ENCODE data around the gene GDF7.
"Not testable (repeated sequence)": the region's sequence is repeated elsewhere in the genome, so short reads cannot be mapped to it uniquely, and the experiment has no call there.

GDF7 gene

GRCh38 chr2:20706217-20706616, 39.3 kb downstream of the GDF7 start:
- no peak for DNase-seq

- DNase-seq, result no peak
Observed at GRCh38 chr2:20706786-20707185, 39.8 kb downstream of the GDF7 start.

- no peak for DNase-seq
Observed at GRCh38 chr2:20707601-20708000, 40.7 kb downstream of the GDF7 start.

- not testable (repeated sequence) for DNase-seq
Observed at GRCh38 chr2:20711641-20712040, 44.7 kb downstream of the GDF7 start.

GRCh38 chr2:20713585-20713984, 46.6 kb downstream of the GDF7 start:
- not testable (repeated sequence) for DNase-seq

- DNase-seq, result not testable (repeated sequence)
Observed at GRCh38 chr2:20714412-20714811, 47.5 kb downstream of the GDF7 start.

GRCh38 chr2:20716164-20716563, 49.2 kb downstream of the GDF7 start:
- not testable (repeated sequence) for DNase-seq

GRCh38 chr2:20717641-20718040, 50.7 kb downstream of the GDF7 start:
- DNase-seq, result no peak

- no peak for DNase-seq
Observed at GRCh38 chr2:20722592-20723240, 55.8 kb downstream of the GDF7 start.

- peak; percentile 43 for DNase-seq
Observed at GRCh38 chr2:20723543-20723942, 56.6 kb downstream of the GDF7 start.

- no peak for DNase-seq
Observed at GRCh38 chr2:20724500-20725053, 57.6 kb downstream of the GDF7 start.

- no peak for DNase-seq
Observed at GRCh38 chr2:20725782-20726181, 58.8 kb downstream of the GDF7 start.

- no peak for DNase-seq
Observed at GRCh38 chr2:20726913-20727312, 60.0 kb downstream of the GDF7 start.

- peak; percentile 10 for DNase-seq
Observed at GRCh38 chr2:20728114-20728758, 61.3 kb downstream of the GDF7 start.

Data from fibroblast of skin of abdomen (primary cell).